GM19452 (cell line): ENCODE data around the gene GPX3.

Experiments used
- ATAC-seq: cut with Tn5 transposase; IDR thresholded peaks from one replicate; pipeline ENCODE4 v1.9.1; 2021; ENCODE audit not compliant: unreplicated experiment

The GPX3 gene

GRCh38 chr5:151020304-151021110 is at the start of gene GPX3:
Gene GPX3 (plus strand): TSS chr5:151020591. CDS start chr5:151020655, 64 bp downstream.
- ATAC-seq, result peak; percentile 65

DNA sequence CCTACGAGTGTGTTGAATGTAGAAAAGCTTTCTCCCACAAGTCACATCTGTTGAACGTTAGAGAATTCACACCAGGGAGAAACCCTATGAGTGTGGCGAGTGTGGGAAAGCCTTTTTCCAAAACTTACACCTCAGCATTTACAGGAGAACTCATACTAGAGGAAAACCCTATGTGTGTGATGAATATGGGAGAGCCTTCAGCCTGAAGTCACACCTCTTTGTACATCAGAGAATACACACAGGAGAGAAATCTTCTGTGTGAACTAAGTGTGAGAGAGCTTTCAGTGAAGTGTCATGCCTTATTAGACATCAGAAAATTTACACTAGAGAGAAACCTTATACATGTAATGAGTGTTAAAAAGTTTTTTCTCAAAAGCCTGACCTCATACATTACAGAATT is 41.8 kb upstream of the GPX3 start:
- ATAC-seq, result no peak

DNA sequence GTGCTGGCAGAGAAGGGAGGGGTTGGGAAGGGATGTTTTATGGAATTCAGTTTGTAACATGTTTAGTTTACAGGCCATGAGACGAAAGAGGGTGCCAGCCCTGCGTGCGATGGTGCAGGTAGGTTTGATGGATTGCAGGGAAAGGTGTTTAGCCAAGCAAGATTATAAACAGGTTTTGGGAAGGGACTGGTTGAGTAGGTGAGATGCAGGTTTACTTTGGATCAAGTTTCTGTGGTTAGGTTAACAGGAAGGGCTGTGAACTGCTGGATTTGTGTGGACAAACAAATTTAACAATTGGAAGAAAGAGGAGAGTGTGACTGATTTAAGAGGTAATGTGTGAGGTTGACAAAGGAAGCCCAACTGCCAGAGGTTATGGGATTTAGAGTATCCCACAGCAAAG is 32.6 kb upstream of the GPX3 start:
- ATAC-seq, result no peak

- no peak for ATAC-seq
These were observed 30.7 kb upstream of the GPX3 start for GRCh38 chr5:150989695-150990094.

GRCh38 chr5:150992705-150993104 is 27.7 kb upstream of the GPX3 start:
- ATAC-seq, result no peak

DNA sequence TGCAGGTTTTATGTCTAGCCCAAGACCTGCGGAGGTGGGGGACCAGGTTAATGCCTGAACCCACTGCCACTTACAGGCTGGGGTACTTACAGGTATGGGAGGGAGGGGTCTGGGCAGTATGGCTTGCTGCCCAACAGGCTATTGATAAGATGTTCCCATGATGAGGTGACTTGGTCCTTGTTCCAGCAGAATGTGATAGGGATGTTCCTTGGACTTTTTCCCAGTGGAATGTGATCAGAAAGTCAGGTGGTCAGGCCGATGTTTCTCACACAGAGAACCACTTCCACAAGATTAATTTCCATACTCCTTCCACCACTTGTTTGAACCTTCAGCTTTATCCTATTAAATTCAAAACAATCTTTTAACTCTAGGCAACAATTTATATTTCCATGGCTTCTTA is 27.0 kb upstream of the GPX3 start:
- ATAC-seq, result no peak

DNA sequence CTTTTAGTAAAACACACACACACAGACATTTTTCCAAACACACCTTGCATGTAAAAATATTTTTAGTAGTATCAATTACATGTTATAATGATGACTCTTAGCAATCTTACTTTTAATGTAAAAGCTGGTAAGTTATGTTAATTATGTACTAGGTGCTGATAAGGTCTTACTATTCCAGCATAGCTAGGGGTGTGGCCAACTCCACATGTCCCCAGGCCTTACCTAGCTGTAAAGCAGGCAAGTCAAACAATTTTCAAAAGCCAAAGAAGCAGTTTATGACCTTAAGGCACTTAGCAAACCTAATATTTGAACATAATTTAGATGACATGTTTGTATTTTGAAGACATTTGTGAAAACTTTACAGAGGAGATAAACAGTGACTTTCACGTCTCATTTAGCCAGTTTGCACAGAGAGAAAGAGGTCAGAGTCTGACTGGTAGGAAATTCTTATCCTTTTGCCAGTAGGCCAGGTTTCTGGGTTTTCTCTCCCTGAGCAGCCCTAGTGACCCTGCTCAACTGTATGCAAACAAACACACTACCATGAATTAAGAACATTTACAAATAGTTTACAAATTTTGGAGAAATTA is 26.5 kb upstream of the GPX3 start:
- ATAC-seq, result no peak

DNA sequence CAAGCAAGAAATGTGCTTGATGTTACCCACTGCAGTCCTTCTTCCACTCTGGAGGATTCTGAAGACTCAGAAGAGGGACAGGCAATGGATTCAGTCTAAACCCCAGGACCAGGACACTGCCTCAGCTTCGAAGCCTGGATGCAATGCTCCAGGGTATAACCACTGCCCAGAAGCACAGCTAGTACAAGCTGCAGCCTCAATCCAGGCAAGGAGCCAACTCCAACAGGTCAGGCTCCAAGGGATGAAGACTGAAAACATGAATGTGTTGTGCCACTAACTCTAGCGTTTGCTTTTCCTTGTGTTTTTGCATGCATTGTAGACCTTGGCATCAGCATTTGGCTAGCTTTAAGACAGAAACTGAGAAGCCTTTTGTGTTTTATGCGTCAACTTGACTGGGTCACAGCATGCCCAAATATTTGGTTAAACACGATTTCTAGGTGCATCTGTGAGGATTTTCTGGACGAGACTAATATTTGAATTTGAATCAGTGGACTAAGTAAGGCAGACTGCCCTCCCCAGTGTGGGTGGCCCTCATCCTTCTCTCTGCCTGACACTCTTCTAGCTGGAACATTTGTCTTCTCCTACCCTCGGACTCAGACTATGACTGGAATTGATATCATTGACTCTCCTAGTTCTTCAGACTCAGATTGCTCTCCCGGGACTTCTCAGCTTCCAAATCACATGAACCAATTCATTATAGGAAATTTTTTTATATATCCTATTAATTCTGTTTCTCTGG is 20.5 kb upstream of the GPX3 start:
- no peak for ATAC-seq

DNA sequence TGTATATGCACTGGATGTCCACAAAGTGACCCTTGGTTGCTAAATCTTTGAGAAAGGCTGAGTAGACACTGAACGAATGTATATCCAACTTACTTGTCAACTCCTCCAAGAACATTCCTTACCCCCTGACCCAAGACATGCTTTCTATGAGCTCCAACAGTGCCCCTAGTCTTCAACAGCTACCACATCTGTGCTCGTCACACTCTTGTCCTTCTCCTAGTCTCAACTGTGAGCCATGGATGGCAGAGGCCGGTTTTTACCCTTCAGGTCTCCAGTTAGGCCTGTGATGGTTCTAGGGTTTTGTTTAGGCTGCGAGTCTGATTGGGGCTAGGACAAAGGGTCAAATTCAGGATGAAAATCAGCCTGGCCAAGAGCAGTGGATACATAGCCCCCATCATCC is 19.0 kb upstream of the GPX3 start:
- no peak for ATAC-seq

GRCh38 chr5:151002250-151002649 is 18.1 kb upstream of the GPX3 start:
- ATAC-seq, result no peak

GRCh38 chr5:151002681-151003502 is 17.5 kb upstream of the GPX3 start:
- ATAC-seq, result no peak

DNA sequence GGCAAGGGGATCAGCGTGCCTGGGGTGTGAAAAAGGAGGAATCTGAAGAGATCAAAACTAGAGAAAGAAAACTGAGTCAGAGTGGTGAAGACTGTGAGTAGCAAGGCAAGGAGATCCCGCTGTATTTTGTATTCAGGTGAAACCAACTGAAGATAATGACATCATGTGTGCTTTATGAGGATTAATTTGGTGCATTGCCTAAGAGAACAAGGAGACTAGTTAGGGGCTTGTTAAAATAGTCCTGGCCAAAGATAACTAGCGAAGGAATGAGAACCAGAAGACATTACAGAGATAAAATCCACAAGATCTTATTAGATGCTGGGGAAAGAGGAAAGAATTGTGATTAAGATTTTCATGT is 16.9 kb upstream of the GPX3 start:
- ATAC-seq, result no peak

GRCh38 chr5:151004499-151004898 is 15.9 kb upstream of the GPX3 start:
- ATAC-seq, result no peak

- ATAC-seq, result no peak
These were observed 15.0 kb upstream of the GPX3 start for GRCh38 chr5:151005187-151005949.

- ATAC-seq, result no peak
These were observed 14.3 kb upstream of the GPX3 start for GRCh38 chr5:151005950-151006576.

- no peak for ATAC-seq
These were observed 13.6 kb upstream of the GPX3 start for GRCh38 chr5:151006704-151007334.

GRCh38 chr5:151007430-151008209 is 12.8 kb upstream of the GPX3 start:
- no peak for ATAC-seq

- no peak for ATAC-seq
These were observed 12.2 kb upstream of the GPX3 start for GRCh38 chr5:151008210-151008491.

DNA sequence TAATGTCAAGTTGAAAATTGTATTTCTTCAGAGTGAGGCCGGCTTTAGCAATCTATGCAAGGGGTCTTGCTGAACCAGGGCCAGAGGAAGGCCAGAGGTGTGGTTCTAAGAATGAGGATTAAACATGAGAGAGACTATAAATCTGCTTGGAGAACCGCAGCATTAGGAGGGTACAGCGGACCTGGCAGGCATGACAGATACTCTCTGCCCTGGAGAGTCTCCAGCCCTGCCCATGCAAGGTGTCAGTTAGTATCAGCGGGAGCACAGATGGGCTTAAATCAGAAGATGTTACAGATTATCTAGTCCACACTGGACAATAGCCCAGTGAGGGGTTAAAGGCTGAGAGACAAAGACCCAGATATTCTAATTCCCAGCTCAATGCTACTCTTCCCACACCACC is 11.5 kb upstream of the GPX3 start:
- no peak for ATAC-seq
